NCI-H748 (cell line): ENCODE measurements around the gene PIGB.
"Not testable (repeated sequence)": the region's sequence is repeated elsewhere in the genome, so short reads cannot be mapped to it uniquely, and the experiment has no call there.

Experiments used
- DNase-seq: peaks from one replicate; lab custom pipeline; 2025; ENCODE audit not compliant: unreplicated experiment; lab: John Stamatoyannopoulos, UW

The PIGB gene

GRCh38 chr15:55318588-55319494 is at the start of gene PIGB, which contains the start of gene PIGBOS1:
Gene PIGB, plus strand, starts transcription at chr15:55319222. Its CDS starts 29 bp downstream, at chr15:55319251.
Gene PIGBOS1, minus strand, starts transcription at chr15:55319123. Its CDS starts 1,331 bp downstream, at chr15:55317792.
- peak; percentile 86 for DNase-seq

DNA sequence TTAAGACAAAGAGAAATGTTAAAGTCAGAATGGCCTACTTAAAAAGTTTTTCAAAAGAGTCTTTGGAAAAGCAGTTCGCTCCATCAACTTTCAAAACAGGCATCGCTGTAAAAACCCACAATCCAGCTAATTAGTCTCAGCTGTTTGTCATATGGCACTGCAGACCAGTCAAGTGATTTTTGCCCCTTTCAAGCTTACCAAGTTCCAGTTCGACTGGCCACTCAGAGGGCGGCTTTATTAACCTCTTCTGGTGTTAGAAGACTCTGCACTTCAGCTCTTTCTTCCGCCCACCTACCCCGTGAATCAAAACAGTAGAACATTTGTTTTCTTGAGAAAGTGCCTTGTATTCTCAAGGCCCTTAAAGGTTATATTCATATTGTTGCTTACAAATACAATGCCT is 48.7 kb upstream of the PIGB start:
- DNase-seq, result no peak

DNA sequence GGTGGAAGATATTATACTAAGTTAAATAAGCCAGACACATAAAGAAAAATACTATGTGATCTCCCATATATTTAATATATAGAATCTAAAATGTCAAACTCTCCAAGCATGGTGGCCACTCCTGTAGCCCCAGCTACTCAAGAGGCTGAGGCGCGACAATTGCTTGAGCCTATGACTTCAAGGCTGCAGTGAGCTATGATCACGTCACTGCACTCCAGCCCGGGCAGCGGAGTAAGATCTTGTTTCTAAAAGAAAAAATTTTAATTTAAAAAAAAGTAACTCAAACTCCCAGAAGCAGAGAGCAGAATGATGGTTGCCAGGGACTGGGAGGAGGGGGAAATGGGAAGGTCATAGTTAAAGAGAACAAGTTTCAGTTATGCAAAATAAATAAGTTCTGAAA is 42.7 kb upstream of the PIGB start:
- no peak for DNase-seq

DNA sequence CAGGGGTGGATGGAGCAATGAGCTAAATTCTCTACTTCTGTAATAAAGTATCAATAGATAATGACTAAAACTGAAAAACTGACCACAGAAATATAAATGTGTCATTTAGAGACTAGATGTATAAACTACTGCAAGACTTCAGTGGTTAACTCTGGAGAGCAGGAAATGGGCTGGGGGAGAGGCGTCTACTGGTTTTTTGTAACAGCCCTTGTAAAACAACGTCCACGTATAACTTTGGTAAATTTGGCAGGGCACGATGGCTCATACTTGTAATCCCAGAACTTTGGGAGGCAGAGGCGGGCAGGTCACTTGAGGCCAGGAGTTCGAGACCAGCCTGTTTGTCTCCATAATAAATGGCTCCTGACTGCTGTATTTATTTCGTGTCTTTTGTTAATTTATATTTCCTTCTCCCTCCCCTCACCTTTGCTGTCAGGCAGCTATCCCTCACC is 41.9 kb upstream of the PIGB start:
- DNase-seq, result no peak

DNA sequence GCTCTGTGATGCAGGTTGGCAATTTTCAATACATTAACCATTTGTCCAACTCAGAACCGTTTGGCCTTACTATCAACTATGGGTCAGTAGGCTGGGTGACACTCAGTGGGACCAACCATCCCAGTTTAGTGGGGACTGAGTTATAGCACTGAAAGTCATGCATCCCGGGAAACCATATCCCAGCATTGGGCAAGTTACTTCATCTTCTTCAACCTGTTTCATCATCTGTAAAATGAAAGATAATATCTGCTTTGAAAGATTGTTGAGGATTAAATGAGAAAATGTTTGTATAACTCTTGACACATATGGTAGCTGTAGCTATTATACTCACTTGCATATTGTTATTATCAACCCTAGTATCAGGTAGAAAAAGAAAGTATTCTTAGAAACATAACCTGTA is 41.3 kb upstream of the PIGB start:
- no peak for DNase-seq

DNA sequence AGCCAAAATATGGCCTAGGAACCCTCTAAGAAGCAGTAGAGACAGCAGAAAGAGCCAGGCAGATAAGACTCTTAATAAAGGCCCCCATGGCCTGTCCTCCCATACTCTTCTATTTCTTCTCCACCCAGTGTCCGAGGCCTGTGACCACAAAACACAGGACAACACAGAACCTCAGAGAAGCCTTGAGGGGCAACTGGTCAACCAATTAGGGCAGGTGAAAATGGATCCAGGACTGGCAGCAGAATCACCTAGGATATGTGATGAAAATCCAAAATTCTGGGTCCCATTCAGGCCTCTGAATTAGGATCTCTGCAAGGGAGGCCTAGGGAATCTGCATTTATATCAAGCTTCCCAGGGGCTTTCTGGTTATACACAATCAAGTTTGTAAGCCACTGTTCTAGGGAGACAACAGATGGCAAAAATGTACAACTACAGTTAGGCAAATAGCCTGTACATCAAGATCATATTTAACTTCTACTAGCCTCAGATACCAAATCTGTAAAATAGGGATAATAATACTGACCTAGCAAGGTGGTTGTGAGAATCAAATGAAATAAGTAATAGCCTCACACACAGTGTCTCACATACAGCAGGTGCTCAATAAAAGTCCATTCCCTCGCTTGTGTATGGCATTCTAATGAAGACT is 39.8 kb upstream of the PIGB start:
- no peak for DNase-seq

DNA sequence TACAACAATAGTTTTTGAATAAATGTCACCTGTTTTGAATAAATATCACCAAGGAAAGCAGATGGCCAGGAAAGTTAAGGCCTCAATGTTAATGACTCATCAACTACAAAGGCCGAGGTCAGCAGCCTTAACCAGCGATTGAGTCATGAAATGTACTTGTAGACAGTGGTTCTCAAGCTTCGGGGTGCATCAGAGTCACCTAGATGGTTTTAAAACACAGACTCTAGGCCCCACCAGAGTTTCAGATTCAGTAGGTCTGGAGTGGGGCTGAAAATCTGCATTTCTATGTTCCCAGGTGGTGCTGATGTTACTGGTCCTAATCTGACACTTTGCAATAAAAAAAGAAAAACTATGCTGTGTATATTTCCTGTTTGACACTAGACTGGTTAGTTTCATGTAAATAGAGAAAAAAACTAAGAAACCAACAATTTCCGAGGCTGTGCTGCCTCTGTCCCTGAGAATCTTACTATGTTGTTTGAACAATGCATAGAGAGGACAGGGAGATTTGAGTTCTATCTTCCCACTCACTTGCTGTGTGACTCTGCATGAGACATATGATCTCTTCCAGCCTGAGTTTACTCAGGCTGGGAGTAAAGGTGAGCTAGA is 39.2 kb upstream of the PIGB start:
- DNase-seq, result no peak

DNA sequence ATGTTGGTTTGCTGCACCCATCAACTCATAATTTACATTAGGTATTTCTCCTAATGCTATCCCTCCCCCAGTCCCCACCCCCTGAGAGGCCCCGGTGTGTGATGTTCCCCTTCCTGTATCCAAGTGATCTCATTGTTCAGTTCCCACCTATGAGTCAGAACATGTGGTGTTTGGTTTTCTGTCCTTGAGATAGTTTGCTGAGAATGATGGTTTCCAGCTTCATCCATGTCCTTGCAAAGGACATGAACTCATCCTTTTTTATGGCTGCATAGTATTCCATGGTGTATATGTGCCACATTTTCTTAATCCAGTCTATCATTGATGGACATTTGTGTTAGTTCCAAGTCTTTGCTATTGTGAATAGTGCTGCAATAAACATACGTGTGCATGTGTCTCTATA is 38.4 kb upstream of the PIGB start:
- not testable (repeated sequence) for DNase-seq

DNA sequence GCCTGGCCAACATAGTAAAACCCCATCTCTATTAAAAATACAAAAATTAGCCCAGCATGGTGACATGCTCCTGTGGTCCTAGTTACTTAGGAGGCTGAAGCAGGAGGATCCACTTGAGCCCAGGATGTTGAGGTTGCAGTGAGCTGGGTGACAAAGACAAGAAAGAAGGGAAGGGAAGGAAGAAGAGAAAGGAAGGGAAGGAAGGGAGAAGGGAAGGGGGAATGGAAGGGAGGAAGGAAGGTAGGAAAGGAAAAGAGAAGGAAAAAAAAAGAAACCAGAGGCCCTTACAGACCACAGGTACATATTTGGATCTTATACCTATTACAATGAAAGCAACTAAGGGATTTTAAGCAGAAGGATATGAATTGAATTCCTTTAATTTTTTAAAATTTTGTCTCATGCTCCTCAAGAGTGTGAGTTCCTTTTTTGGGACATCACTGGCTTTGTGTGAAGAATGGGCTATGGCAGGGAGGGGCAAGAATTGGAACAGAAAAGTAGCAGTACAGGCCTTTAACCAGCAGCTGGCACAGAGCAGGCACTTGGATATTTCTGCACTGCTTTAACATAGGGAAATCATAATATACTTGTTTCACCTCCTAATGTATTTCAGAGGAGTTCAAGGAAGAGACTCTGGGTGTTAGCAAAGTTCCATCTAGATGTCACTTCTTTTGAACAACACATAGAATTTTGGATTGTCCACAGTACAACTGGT is 37.3 kb upstream of the PIGB start:
- DNase-seq, result no peak

- no peak for DNase-seq
Observed at GRCh38 chr15:55282284-55282833, 36.7 kb upstream of the PIGB start.

- DNase-seq, result no peak
Observed at GRCh38 chr15:55283379-55284147, 35.5 kb upstream of the PIGB start.

GRCh38 chr15:55284426-55284825 is 34.6 kb upstream of the PIGB start:
- no peak for DNase-seq

DNA sequence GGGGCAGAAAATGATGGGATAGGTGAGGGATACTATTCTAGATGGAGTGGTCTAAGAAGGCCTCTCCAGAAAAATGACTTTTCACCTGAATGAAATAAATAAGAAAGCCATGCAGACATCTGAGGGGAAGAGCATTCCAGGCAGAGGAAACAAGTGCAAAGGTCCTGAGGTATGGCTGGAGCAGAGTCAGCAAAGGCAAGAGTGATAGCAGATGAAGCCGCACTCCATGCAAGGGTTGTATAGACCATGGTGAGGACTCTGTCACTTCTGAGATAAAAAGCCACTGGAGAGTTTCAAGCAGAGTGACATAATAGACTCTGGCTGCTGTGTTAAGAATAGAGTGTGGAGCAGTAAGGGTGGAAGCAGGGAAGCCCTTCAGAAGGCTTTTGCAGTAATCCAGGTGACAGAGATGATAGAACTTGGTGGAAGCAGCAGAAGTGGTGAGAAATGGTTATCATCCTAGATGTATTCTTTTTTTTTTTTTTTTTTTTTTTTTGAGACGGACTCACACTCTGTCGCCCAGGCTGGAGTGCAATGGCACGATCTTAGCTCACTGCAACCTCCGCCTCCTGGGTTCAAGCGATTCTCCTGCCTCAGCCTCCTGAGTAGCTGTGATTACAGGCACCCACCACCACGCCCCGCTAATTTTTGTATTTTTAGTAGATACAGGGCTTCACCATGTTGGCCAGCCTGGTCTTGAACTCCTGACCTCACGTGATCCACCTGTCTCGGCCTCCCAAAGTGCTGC is 32.4 kb upstream of the PIGB start:
- not testable (repeated sequence) for DNase-seq

GRCh38 chr15:55288006-55288717 is 30.9 kb upstream of the PIGB start:
- no peak for DNase-seq

DNA sequence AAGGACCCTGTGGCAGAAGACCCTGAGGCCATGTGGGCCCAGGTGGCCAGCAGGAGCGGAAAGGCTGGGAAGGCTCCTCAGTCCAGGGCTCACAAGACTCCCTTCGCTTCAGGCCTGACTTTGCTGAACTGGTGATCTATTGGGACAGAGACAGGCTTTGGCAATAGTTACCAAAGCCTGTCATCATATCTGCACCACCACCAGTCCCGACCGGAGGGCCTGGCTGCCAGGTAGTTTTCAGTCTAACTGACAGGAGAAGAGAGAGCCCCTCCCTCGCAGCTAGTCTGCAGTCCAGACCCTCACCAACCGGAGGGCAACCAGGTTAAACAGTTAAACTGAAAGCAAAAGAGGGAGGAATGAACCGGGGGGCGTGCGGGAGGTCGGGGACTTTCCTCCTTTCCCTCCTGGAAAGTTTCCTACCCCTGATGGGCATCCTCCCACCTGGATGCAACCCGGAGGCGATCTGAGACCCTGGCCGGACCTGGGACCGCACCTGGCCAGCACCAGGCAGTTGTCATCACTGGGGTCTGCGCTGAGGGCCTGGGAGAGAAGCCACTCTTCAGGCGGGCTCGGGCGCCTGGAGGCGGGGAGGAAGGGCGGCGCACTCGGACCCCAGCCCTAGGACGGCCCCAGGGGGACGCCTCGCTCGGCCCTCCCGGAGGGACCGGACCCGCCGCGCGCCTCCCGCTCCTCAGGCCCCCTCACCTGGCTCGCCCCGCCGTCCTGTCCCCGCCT is 29.8 kb upstream of the PIGB start:
- DNase-seq, result peak; percentile 41

- peak; percentile 70 for DNase-seq
Observed at GRCh38 chr15:55289746-55290527, 29.1 kb upstream of the PIGB start, which contains the start of gene RAB27A. Gene RAB27A, minus strand, starts transcription at chr15:55289813. Its CDS starts 54,879 bp downstream, at chr15:55234934.

DNA sequence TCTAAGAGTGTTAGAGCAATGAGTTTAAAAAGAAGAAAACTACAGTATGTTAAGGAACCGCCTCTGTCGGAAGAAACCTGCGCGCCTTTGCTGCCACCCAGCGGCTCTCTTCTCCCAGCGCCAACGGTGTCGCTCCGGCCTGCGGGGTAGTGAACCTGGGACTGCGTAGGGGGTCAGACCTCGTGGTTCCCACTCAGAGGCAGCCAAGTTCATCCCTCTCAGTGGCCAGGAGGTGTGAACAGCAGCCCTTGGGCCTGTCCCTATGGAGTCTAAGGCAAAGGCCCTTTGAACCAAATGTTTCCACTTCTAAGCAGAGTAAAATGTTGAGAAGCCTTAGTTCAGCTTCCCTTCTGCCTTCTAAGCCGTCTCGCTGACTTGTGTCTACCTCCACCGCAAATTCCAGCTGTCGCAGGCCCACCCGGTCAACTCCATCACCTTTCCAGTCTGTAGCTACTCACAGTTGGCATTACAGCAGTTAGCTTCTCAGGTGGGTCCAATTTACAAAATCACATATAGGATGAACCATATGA is 28.4 kb upstream of the PIGB start:
- DNase-seq, result peak; percentile 73
